Measurements from ENCODE around the gene SRRM2.

GRCh38 chr16:2768403-2769089 is 16.1 kb downstream of the SRRM2 start:
- no peak for TF ChIP-seq TAF1 (IDR thresholded peaks at IDR 0.05; ENCODE audit: borderline replicate concordance, low read depth, low read length)
- TF ChIP-seq POLR2AphosphoS5 (IDR thresholded peaks at IDR 0.05; ENCODE audit: low read depth, low read length) = peak; percentile 35; the same call in 1 of the 2 replicates

Data from GM12892 (cell line).